ENCODE results near the gene PROP1.
"Not testable (repeated sequence)": the region's sequence is repeated elsewhere in the genome, so short reads cannot be mapped to it uniquely, and the experiment has no call there.

The PROP1 gene

DNA sequence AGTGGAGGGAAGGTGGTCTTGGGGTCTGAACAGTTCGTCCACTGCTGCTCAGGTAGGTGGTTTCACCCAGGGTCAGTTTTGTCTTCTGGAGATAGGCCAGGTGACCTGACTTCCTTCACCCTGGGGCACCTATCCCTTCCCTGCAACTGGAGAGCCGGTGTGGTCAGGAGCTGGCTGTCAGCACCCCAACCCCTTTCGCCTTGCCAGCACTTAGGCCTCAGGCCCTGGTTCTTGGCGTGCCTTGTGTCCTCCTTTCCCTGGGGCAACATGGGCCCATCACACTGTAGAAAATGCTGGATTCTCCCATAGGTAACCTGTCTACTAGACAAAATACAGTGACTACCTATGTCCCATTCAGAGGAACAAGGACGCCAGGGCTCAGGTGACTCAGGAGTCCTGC is 13.1 kb downstream of the PROP1 start:
- in situ Hi-C loops (cut with HindIII; ENCODE audit: low sequenced_read_pairs): no loop called here

DNA sequence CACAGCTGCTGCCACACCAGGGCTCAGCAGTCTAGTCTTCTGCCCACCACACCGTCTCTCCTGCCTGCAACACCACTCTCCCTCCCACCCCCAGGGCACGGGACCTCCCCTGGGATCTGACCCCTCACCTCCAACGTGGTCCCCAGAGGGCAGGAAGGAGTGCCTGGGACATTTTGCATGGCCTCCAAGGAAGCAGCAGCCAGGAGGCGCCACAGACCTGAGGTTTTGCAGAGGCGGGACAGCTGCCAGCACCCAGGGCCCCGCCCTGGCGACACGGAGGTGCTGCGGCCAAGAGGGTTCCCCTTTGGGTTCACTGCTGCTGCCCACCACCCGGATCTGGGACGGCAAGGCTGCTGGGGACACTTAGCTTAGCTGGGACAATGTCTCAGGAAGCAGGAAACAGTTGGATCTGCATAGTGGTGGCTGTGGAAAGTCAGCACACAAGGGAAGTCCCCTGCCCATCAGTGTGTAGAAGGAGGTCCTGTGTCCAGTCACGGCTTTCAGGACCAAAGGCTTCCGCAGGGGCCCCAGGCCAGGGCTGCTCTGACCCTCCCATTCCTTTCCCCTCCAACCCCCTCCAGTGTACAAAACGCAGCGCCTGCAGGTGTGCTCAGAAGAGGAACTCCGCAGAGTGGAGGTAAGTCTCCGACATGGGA is 13.8 kb downstream of the PROP1 start:
- in situ Hi-C loops (cut with HindIII; ENCODE audit: low sequenced_read_pairs): no loop called here

DNA sequence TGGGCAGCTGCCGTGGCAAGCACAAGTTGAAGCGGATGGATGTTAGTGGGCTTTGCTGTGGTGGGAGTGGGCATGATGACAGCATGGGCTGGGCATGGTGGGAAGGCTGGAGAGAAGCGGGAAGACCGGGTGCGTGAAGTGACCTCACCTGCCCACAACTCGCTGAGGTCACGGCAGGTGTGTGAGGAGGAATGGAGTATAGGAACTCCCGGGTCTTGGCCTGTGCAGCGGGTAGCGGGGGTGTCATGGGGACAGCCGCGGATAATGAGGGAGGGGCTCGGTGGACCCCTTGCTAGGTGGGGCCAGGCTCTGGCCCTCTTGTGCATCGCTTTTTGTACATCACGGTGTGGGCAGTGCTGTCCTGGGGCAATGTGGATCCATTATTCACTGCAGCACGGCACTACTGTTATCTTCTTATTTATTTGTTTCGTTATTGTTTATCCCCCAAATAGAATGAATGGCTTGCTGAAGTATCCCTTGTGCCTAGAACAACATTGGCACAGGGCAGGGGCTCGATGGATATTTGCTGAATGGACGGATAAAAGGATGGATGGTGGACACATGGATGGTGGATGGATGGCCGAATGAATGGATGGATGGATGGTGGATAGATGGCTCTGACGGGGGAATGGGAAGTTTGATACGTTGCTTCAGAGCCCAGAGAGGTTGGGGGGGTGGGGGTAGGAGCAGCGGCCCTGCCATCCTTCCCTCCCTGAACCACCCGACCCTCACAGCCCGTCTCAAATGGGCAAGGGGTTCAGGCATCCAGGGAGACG is 14.6 kb downstream of the PROP1 start:
- in situ Hi-C loops (cut with HindIII; ENCODE audit: low sequenced_read_pairs): no loop called here

DNA sequence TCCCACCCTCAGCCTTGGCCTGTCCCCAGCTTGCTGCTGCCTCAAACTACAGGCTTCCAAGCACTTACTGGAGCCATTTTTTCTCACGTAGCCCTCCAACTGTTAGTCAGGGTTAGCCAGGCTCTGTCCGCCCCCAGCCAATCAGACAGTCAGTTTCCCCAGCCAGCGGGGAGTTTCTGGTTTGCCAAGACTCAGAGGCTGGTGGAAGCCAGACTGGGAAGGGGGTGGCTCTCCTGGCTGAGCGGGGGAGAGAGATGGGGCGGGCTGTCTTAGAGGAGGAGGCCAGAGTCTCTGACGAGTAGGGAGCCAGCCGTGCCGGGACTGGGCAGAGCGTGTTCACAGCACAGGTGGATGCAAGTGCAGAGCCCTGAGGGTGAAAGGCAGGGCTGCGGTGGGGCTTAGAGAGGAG is 15.3 kb downstream of the PROP1 start:
- in situ Hi-C loops (cut with HindIII; ENCODE audit: low sequenced_read_pairs): no loop called here

DNA sequence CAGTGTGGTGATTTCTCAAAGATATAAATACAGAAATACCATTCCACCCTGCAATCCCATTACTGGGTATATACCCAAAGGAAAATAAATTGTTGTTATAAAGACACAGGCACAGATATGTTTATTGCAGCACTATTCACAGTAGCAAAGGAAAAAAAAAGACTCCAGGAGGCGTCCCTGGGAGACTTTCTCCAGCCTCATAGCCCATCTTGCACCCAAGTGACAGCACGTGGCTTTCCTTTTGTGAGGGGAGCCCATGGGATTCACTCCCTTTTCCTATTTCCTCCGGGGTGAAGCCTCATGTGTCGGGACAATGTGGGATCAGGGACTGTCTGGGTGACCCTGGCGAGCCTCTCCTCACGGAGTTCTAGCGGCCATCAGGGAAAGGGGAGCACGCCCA is 18.4 kb downstream of the PROP1 start:
- in situ Hi-C loops (cut with HindIII; ENCODE audit: low sequenced_read_pairs): not testable (repeated sequence)

DNA sequence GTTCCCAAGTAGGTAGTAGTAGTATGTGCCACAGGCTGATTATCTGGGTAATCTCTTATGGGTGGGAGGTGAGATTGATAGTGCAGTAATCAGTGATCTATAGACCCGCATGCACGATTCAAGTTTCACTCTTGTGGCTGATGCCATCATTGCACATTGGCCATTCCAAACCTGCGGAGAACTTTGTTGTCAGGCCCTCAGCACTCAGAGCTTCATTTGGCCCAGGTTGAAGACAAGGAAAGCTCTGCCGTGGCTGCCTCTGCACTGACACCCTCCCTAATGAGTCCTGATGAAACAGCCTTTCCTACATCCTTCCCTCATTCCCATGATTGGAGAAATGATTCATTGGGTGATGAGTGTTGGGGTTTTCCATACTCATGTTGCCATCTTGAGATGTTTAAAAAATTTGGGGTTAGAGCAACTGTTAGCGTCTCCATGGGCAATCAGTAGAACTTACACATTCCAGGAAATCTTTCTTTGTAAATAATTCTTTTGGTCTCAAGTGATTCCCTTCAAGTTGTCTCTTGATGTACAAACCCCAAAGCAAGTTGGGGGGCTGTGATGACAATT is 22.9 kb downstream of the PROP1 start:
- in situ Hi-C loops (cut with HindIII; ENCODE audit: low sequenced_read_pairs): no loop called here

DNA sequence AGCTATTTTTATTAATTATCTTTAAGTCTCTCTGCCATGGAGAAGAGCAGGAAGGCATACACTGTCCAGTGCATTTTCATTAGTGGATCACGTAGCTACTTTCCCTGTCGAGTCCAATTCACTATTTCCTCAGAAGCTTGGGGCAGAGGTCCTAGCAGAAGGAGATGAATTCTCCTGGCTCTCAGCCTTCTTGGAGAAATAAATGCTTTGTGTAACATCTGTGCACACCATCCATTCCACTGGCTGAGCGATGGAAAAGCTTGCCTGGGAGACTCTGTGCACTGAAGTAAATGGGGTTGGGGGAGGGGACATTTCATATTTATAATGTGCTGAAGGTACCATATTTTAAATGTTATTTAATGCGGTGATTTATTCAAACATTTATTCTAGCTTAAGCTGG is 23.4 kb downstream of the PROP1 start:
- in situ Hi-C loops (cut with HindIII; ENCODE audit: low sequenced_read_pairs): no loop called here

DNA sequence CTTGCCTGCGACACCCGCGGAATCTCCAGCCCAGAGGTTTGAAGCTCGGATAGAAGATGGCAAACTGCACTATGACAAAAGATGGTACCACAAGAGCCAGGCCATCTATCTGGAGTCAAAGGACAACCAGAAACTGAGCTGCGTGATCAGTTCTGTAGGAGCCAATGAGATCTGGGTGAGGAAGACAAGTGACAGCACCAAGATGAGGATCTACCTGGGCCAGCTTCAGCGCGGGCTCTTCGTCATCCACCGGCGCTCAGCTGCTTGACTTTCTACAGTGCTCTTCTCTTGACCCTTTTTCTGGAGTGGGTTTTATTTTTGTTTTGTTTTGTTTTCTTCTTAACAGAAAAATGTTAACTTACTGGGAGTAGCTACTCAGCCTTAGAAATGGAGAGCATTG is 24.0 kb downstream of the PROP1 start:
- in situ Hi-C loops (cut with HindIII; ENCODE audit: low sequenced_read_pairs): not testable (repeated sequence)

DNA sequence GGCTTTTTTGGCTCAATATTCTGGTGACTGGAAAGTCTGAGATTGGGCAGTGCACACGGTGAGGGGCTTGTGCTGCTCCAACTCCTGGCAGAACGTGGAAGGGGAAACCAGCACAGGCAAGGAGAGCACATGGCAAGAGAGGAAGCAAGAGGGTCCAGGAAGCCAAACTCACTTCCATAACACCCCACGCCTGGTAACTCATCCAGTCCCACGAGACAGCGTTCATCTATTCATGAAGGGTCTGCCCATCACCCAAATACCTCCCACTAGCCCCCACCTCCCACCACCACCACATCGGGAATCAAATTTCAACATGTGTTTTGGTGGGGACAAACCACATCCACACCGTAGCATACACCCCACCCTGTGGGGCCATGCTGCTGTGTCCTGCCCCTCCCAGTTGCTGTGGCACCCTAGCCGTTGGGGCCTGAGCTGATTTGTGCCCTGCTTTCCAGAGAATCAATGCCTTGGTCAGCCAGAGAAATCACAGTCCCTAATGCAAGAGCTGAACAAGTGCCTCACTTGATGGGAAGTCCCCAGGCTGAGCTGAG is 27.3 kb downstream of the PROP1 start:
- in situ Hi-C loops (cut with HindIII; ENCODE audit: low sequenced_read_pairs): no loop called here

DNA sequence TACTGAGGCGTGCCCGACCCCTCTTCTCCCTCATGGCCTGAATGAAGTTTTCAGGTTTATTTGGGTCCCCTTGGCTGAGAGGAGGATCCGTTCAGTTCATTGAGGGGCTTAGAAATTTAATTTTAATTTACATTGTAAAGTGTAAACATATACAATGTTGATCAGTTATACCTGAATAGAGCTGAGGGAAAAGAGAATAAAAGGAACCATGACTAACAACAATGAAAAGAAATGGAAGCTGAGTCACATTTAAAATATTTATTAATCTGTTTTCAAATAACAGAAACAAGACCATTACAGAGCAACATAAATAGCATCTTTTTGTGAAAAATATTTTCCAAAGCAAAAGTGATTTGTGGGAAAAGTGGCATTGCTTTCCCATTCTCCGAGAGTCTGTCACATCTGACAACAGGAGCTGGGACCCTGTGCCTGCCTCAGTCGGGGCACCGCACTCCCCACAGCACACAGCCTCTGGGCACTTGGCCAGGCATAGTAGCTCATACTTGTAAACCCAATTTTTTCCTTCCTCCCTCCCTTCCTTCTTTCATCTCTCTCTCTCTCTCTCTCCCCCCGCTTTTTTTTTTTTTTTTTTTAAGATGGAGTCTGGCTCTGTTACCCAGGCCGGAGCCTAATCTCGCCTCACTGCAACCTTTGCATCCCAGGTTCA is 28.7 kb downstream of the PROP1 start:
- in situ Hi-C loops (cut with HindIII; ENCODE audit: low sequenced_read_pairs): no loop called here

DNA sequence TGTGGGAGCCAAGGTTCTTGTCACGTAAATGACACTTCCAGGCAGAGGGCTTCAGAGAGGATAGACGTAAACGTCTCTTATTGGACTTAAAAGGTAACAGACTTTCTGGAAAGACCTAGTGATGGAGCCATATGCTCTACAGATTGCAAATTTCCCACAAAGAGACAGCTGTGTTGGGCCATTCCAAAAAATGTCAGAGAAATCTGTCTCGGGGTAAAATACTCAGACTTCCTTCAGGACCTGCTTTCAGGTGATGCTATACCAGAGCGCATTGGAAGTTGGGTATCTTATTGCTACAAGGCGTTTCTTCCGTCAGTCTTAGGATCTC is 29.2 kb downstream of the PROP1 start:
- in situ Hi-C loops (cut with HindIII; ENCODE audit: low sequenced_read_pairs): no loop called here

DNA sequence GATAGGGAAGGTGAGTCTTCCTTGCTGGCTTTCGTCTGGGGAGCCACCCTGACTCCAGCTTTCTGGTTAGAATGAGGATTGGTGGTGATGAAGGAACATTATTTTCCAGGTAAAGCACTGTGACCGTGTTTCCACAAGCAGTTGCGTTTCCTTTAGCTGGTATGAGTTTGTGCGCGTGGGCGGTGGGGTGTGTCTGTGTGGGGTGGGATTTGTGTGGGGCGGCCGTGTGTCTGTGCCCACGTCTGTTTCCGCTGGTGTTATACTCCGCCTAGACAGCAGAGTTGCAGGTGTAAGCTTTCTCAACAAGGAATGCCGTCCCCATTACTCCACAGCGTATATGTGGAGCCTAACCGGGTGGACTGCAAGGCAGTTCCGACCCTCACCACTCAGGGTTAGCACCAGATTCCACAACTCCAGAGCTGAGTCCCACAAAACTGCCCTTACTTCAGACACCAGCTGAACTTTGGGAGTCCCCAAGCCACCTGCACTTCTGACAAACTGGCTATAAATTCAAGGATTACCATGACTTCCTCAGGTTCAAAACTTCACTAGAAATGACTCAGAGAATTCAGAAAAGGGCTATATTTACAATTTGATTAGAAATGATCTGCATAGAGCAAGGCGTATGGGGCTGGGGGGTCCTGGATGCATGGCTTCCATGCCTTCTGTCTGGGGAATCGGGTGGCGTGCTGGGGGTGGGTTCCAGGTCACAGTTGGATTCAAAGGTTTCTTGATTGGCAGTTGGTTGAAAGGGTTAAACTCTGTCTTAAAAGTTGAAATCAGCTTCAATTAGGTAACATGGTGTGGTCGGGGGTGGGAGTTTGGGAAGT is 29.8 kb downstream of the PROP1 start:
- in situ Hi-C loops (cut with HindIII; ENCODE audit: low sequenced_read_pairs): no loop called here

DNA sequence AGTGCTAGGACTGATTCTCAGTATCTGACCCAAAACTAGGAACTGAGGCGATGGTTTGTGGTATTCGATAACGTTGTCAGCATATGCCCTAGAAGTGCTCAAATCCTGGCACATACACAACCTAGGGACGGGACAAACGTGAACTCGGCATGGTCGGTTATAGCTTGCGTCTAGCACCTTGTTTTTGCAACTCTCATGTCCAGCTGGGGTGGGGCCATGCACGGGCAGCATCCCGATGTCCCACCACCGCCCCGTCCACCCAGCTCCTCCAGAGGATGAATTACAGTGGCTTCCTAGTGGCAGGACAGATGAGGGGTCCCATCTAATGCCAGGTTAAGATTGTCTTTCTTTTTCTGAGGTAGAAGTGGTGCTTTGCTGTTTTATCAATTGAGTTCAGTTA is 31.6 kb downstream of the PROP1 start:
- in situ Hi-C loops (cut with HindIII; ENCODE audit: low sequenced_read_pairs): no loop called here

DNA sequence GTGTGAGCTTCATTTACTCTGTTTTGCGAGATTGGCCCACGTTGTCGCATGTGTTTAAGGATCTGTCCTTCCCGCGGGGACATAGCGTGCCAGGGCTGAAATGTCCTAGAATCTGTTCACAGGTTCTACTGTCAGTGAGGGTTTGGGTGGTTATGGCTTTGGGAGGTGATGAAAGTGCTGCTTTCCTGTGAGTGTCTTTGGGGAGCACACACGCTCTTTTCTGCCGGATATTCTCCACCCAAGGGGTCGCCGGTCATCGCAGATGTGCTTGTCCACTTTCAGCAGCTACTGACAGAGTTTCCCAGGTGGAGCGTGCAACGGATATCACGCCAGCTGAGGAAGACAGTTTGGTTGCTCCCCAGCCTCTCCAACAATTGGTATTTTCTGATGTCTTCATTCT is 32.1 kb downstream of the PROP1 start:
- in situ Hi-C loops (cut with HindIII; ENCODE audit: low sequenced_read_pairs): no loop called here

DNA sequence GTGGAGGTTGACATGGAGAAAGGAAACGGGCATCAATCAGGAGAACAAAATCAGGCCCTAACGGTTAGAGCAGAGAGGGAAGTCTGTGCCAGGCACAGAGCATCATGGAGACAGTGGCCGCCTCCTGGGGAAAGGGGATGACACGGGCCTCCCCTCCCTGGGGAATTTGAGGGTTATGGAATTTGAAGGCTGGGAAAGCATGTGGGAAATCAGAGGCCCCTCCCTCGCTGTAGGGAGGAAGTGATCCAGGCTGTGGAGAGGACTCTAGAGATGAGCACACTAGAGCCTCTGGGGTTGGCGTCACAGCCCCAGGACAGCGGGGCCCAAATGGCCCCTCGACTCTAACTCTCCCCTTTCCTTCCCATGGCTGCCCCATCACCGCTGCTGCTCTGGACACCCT is 36.7 kb downstream of the PROP1 start:
- in situ Hi-C loops (cut with HindIII; ENCODE audit: low sequenced_read_pairs): no loop called here

DNA sequence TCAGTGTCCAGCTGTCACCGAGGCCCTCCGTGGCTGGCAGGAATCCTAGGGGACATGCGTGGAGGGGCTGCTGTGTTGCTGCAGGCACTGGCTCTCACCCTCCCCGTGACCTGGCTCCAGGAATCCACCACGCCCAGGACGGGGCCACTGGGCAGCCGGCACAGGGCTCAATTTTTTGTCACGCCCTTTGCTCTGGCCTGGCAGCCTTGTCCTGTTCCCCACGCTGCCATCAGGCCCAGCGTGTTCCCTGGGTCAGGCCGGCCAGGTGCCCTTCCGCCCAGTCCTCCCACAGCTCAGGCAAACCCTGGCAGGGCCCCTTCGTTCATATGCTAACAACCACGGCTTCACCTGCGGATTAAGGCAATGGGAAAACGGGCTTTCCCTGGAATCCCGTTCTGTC is 37.3 kb downstream of the PROP1 start:
- in situ Hi-C loops (cut with HindIII; ENCODE audit: low sequenced_read_pairs): no loop called here

DNA sequence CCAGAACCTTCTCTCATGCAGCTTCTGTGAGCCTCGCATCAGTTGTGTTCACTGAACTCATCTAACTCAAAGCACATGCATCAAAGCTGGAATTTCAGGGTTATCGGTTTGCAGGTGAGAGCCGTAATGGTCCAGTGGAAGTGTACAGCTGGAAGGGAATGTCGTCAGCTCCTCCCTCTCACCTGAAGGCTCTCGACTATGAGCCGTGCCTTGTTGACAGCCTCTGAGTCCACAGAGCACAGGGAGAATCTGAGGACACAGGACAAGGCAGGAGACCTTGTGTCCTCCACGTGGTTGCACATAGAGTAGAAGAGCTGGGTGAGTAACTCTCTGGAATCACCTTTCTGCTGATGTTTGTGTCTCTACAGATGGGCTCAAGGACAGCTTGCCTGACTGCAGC is 38.8 kb downstream of the PROP1 start:
- in situ Hi-C loops (cut with HindIII; ENCODE audit: low sequenced_read_pairs): no loop called here

DNA sequence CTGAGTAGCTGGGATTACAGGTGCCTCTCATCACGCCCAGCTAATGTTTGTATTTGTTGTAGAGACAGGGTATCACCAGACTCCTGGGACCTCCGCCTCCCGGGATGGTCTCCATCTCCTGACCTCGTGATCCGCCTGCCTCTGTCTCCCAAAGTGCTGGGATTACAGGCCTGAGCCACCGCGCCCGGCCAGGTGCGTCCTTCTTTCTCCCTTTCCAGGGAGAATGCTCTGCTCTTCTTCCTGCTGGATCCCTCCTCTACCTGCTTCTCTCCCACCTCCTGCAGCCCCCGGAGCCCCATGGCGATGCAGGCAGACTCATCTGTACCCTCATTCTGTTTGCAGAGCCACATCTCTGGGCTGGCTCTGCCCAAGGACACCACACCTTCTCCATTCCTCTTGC is 42.9 kb downstream of the PROP1 start:
- in situ Hi-C loops (cut with HindIII; ENCODE audit: low sequenced_read_pairs): not testable (repeated sequence)

DNA sequence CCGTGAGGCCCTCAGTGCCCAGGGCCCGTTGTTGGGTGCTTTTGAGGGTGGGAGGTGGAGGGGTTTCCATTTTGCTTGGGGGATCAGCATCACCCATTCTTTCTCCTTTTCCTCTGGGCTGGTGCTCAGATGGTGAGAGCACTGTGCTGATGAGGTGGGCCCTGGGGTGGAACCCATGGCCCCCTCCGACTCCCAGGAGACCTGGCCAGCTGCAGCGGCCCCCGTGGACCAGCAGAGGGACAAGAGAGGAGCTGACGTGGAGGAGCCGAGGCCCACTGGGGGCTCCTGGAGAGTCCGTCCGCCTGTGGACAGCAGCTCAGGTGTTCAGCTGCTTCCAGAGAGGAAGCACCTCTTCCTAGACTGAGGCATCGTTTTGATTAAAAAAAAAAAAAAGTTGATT is 46.4 kb downstream of the PROP1 start:
- in situ Hi-C loops (cut with HindIII; ENCODE audit: low sequenced_read_pairs): not testable (repeated sequence)

DNA sequence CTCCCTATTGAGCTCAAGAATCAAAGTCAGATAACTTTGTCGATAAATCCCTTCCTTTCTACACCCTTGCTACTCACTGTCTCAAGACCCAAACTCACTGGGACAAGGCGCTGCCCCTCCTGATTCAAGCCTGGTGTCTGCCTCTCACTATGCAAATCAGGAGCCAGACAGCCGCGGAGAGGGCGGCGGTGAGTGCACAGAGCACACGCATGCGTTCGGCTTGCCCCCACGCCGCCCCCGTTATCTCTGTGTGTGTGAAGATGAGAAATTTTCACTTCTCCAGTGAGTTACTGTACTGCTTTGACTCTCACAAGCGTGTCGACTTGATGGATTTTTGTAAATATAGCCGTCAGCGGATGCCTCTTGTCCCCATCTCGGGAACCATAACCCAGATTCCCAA is 47.0 kb downstream of the PROP1 start:
- in situ Hi-C loops (cut with HindIII; ENCODE audit: low sequenced_read_pairs): not testable (repeated sequence)

DNA sequence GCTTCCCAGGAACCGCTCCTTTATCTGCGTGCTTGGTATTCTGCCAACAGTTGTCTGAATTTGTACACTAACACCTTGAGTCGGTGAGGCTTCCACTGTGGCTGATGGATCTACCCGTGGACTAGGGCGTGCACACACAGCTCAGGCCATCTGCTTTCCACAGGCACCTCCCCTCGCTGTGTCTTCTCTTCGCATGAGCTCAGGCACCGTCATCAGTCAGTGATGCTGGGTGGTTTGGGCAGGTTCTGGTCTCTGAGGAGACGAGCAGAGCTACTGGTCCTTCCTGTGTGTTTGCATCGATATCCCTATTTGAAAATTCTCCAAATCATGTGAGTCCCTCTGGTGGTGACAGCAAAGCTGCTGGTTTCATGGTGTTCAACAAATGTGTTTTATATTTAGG is 48.1 kb downstream of the PROP1 start:
- in situ Hi-C loops (cut with HindIII; ENCODE audit: low sequenced_read_pairs): not testable (repeated sequence)

Data from DLD1 (cell line).